IMR-90 (cell line): ENCODE data around the gene UBE2M. TPM values are rescaled to one million over a fixed set of nuclear protein-coding genes. Genes with fewer than 3 reads are reported as not detected.

Source experiments
- ATAC-seq: fragments of 200-7000 bp; cut with Tn5 transposase; 2 replicates; pipeline ENCODE4 v1.9.1; 2020; ENCODE audit warnings: low read depth, mild to moderate bottlenecking, moderate library complexity
- BruUV-seq: library from RNA; stranded (reverse); fragments of 400-500 nt; replicated peaks from 2 replicates; lab custom pipeline; 2021; lab: Mats Ljungman, UMichigan
- CTCF ChIA-PET: fragments of 300-600 bp; formaldehyde crosslinking; extraction: SDS; loops from one replicate; lab custom pipeline; 2021; ENCODE audit warnings: antibody characterized with exemption; lab: Yijun Ruan, JAX
- POLR2A ChIA-PET: fragments of 300-600 bp; sonication (Branson Sonifier 250); formaldehyde crosslinking; loops from one replicate; lab custom pipeline; 2022; ENCODE audit warnings: antibody characterized with exemption; ENCODE audit not compliant: unreplicated experiment; lab: Charles Lee
- DNase-seq: peaks from one replicate; pipeline ENCODE4 v3.0.0; 2013
- H2AFZ ChIP-seq: replicated peaks from 2 replicates; pipeline ENCODE3; 2013; ENCODE audit warnings: low read length, mild to moderate bottlenecking; ENCODE audit not compliant: poor library complexity
- H2AK5ac ChIP-seq: 2 replicates; pipeline ENCODE4 v1.6.1; 2013; ENCODE audit warnings: low read depth, low read length, inconsistent platforms
- H2AK9ac ChIP-seq: replicated peaks from 2 replicates; pipeline ENCODE3; 2013; ENCODE audit warnings: mild to moderate bottlenecking, low read depth, low read length, moderate library complexity; ENCODE audit not compliant: poor library complexity
- H2BK120ac ChIP-seq: 2 replicates; pipeline ENCODE4 v1.6.1; 2013; ENCODE audit warnings: low read depth, low read length, inconsistent platforms
- H2BK15ac ChIP-seq: 3 replicates; pipeline ENCODE4 v1.6.1; 2013; ENCODE audit warnings: low read depth, low read length, inconsistent platforms
- H2BK20ac ChIP-seq: 2 replicates; pipeline ENCODE4 v1.6.1; 2013; ENCODE audit warnings: low read depth, mild to moderate bottlenecking, inconsistent platforms, low read length, moderate library complexity
- H2BK5ac ChIP-seq: 2 replicates; pipeline ENCODE4 v1.6.1; 2013; ENCODE audit warnings: mild to moderate bottlenecking, low read depth, low read length, inconsistent platforms; ENCODE audit not compliant: poor library complexity, severe bottlenecking
- H3K14ac ChIP-seq: replicated peaks from 2 replicates; pipeline ENCODE4 v1.6.1; 2013; ENCODE audit warnings: low read depth, low read length, inconsistent platforms
- H3K18ac ChIP-seq: 2 replicates; pipeline ENCODE4 v1.6.1; 2013; ENCODE audit warnings: low read depth, low read length, control low read depth
- H3K23ac ChIP-seq: 2 replicates; pipeline ENCODE4 v1.6.1; 2013; ENCODE audit warnings: low read depth, low read length, inconsistent platforms
- H3K27ac ChIP-seq: 2 replicates; pipeline ENCODE4 v1.5.1; 2013; ENCODE audit warnings: mild to moderate bottlenecking, control low read depth, low read length; ENCODE audit not compliant: insufficient read depth
- H3K27me3 ChIP-seq: 2 replicates; pipeline ENCODE4 v1.6.1; 2013; ENCODE audit warnings: low read length; ENCODE audit not compliant: control insufficient read depth, insufficient read depth
- H3K36me3 ChIP-seq: 2 replicates; pipeline ENCODE4 v1.6.1; 2013; ENCODE audit warnings: low read length, mixed read lengths; ENCODE audit not compliant: control insufficient read depth, insufficient read depth
- H3K4ac ChIP-seq: 2 replicates; pipeline ENCODE4 v1.6.1; 2013; ENCODE audit warnings: low read depth, low read length, inconsistent platforms
- H3K4me1 ChIP-seq: 2 replicates; pipeline ENCODE4 v1.6.1; 2013; ENCODE audit warnings: low read length, mixed read lengths; ENCODE audit not compliant: control insufficient read depth, insufficient read depth
- H3K4me2 ChIP-seq: 2 replicates; pipeline ENCODE4 v1.6.1; 2013; ENCODE audit warnings: low read depth, mild to moderate bottlenecking, control low read depth, low read length, moderate library complexity
- H3K4me3 ChIP-seq: 2 replicates; pipeline ENCODE4 v1.5.1; 2013; ENCODE audit warnings: low read depth, mild to moderate bottlenecking, control low read depth, low read length, moderate library complexity; ENCODE audit not compliant: insufficient read depth
- H3K56ac ChIP-seq: 2 replicates; pipeline ENCODE4 v1.6.1; 2013; ENCODE audit warnings: low read length, inconsistent platforms; ENCODE audit not compliant: insufficient read depth; ENCODE audit errors: extremely low read depth
- H3K79me1 ChIP-seq, 2 experiments: 2 replicates each; pipeline ENCODE4 v1.6.1; 2013; ENCODE audit warnings: low read length in 2 of 2, inconsistent platforms in 1 of 2, low read depth in 1 of 2
- H3K9ac ChIP-seq: 2 replicates; pipeline ENCODE4 v1.6.1; 2013; ENCODE audit warnings: low read depth, low read length, control low read depth
- H3K9me1 ChIP-seq: 2 replicates; pipeline ENCODE4 v1.6.1; 2013; ENCODE audit warnings: low read length, inconsistent platforms; ENCODE audit not compliant: insufficient read depth
- H3K9me3 ChIP-seq: 2 replicates; pipeline ENCODE4 v1.6.1; 2013; ENCODE audit warnings: low read length; ENCODE audit not compliant: control insufficient read depth, insufficient read depth
- H4K20me1 ChIP-seq: 2 replicates; pipeline ENCODE4 v1.6.1; 2013; ENCODE audit warnings: low read length, inconsistent platforms; ENCODE audit not compliant: insufficient read depth
- H4K5ac ChIP-seq: 2 replicates; pipeline ENCODE4 v1.6.1; 2013; ENCODE audit warnings: mild to moderate bottlenecking, low read depth, low read length, control low read depth
- H4K8ac ChIP-seq, 2 experiments: 2 replicates each; pipeline ENCODE4 v1.6.1; 2013; ENCODE audit warnings: low read depth in 2 of 2, low read length in 2 of 2, control low read depth in 1 of 2, inconsistent platforms in 1 of 2
- H4K91ac ChIP-seq: 2 replicates; pipeline ENCODE4 v1.6.1; 2013; ENCODE audit warnings: low read depth, low read length, inconsistent platforms; ENCODE audit not compliant: insufficient read depth
- BHLHE40 ChIP-seq: fragments of 150-350 bp; IDR thresholded peaks from 2 replicates; pipeline ENCODE4 v1.6.1; 2016; ENCODE audit warnings: mild to moderate bottlenecking, low read depth, low read length
- CEBPB ChIP-seq: IDR thresholded peaks from 2 replicates; pipeline ENCODE4 v1.6.1; 2012; ENCODE audit warnings: low read depth, low read length, improper control_type of control experiment
- CHD1 ChIP-seq: IDR thresholded peaks from 2 replicates; pipeline ENCODE4 v1.6.1; 2012; ENCODE audit warnings: low read depth, low read length, improper control_type of control experiment
- CTCF ChIP-seq: conservative IDR thresholded peaks from 2 replicates; pipeline ENCODE4 v1.5.1; 2012; ENCODE audit warnings: mild to moderate bottlenecking, low read depth, low read length, improper control_type of control experiment
- ELK1 ChIP-seq: fragments of 150-350 bp; IDR thresholded peaks from 2 replicates; pipeline ENCODE4 v1.6.1; 2016; ENCODE audit warnings: low read depth, mild to moderate bottlenecking, low read length, moderate library complexity, borderline replicate concordance
- FOS ChIP-seq: fragments of 150-350 bp; IDR thresholded peaks from 2 replicates; pipeline ENCODE4 v1.6.1; 2016; ENCODE audit warnings: low read depth, low read length
- MAFK ChIP-seq: IDR thresholded peaks from 2 replicates; pipeline ENCODE4 v1.6.1; 2012; ENCODE audit warnings: low read depth, low read length, improper control_type of control experiment
- MXI1 ChIP-seq: IDR thresholded peaks from 2 replicates; pipeline ENCODE4 v1.6.1; 2012; ENCODE audit warnings: low read depth, mild to moderate bottlenecking, low read length, moderate library complexity, borderline replicate concordance
- NFE2L2 ChIP-seq: fragments of 150-350 bp; IDR thresholded peaks from 2 replicates; pipeline ENCODE4 v1.6.1; 2016; ENCODE audit warnings: low read depth, mild to moderate bottlenecking, low read length
- POLR2A ChIP-seq: IDR thresholded peaks from 2 replicates; pipeline ENCODE4 v1.6.1; 2012; ENCODE audit warnings: mild to moderate bottlenecking, low read depth, low read length
- RCOR1 ChIP-seq: IDR thresholded peaks from 2 replicates; pipeline ENCODE4 v1.6.1; 2012; ENCODE audit warnings: mild to moderate bottlenecking, low read length, improper control_type of control experiment; ENCODE audit not compliant: insufficient replicate concordance
- RFX5 ChIP-seq: IDR thresholded peaks from 2 replicates; pipeline ENCODE4 v1.8.0; 2012; ENCODE audit warnings: low read depth, mild to moderate bottlenecking, low read length, moderate library complexity
- SMC3 ChIP-seq: fragments of 150-350 bp; IDR thresholded peaks from 2 replicates; pipeline ENCODE4 v1.6.1; 2016; ENCODE audit warnings: low read depth, mild to moderate bottlenecking, antibody characterized with exemption, low read length, moderate library complexity
- USF2 ChIP-seq: fragments of 150-350 bp; IDR thresholded peaks from 2 replicates; pipeline ENCODE4 v1.6.1; 2017; ENCODE audit warnings: mild to moderate bottlenecking, antibody characterized with exemption, low read length, low read depth
- WGBS, 2 experiments: methylation state at CpG; one replicate each; pipeline versions ENCODE4 v1.1.5 to v1.1.7; 2013; ENCODE audit warnings: missing lambda C conversion rate in 2 of 2; ENCODE audit not compliant: insufficient read length in 1 of 2; ENCODE audit errors: extremely low coverage in 2 of 2; 5-methylcytosine and 5-hydroxymethylcytosine counted together
- dilution Hi-C: fragments of 300-500 bp; cut with HindIII; formaldehyde crosslinking; loops from one replicate; pipeline ENCODE4 v1.14.3; 2018; ENCODE audit warnings: low sequenced_read_pairs; ENCODE audit not compliant: unreplicated experiment
- in situ Hi-C: fragments of 300-500 bp; cut with MboI; formaldehyde crosslinking; loops from 3 replicates; pipeline ENCODE4 v1.14.3; 2019; ENCODE audit warnings: low sequenced_read_pairs, inconsistent platforms, mixed read lengths
- intact Hi-C: fragments of 100-400 bp; cut with micrococcal nuclease; formaldehyde crosslinking; loops from 2 replicates; pipeline ENCODE4 v1.10.0; 2022
- polyA plus RNA-seq, 3 experiments: library from polyadenylated mRNA; depleted of rRNA; stranded (reverse); fragments of >200 nt; gene quantifications; 2 replicates each; pipeline ENCODE4 v1.2.3, GENCODE V29; 2012; ENCODE audit warnings: low replicate concordance in 1 of 3
- total RNA-seq: library from RNA; depleted of rRNA; stranded (reverse); fragments of >200 nt; gene quantifications from 2 replicates; pipeline ENCODE4 v1.2.3, GENCODE V29; 2012

Gene UBE2M
- total and polyA plus RNA-seq, 2 of the 4 experiments (the other 2 are of a cell fraction) = 55.9 to 66.6 TPM

- H3K4me3 ChIP-seq = peak overlapping the region; percentile 77
- POLR2A ChIA-PET = interaction anchor here (0.6 kb wide), 1 partner anchor 154 kb away, joined by 3 read pairs; no protein-coding TSS in a partner anchor
- TF ChIP-seq CTCF = no peak
- no peak for TF ChIP-seq RCOR1
- no peak for TF ChIP-seq BHLHE40
- no peak for TF ChIP-seq POLR2A
- no peak for TF ChIP-seq USF2
- TF ChIP-seq MAFK = no peak
- TF ChIP-seq FOS = no peak
- TF ChIP-seq CEBPB = no peak
- TF ChIP-seq MXI1 = no peak
- no peak for TF ChIP-seq CHD1
- no peak for TF ChIP-seq NFE2L2
- TF ChIP-seq SMC3 = no peak
- TF ChIP-seq RFX5 = no peak
- no peak for TF ChIP-seq ELK1
- no peak overlapping the region for H4K5ac ChIP-seq
- in situ Hi-C loops = no loop called here
- peaks cover 13% of the 10 kb centered on the region for H3K4me1 ChIP-seq
- H2AK5ac ChIP-seq = no peak overlapping the region
- peaks cover 51% of the 10 kb centered on the region for H3K36me3 ChIP-seq
- 0% methylated on average over 1 of the region's 1 CpG; no CpG with 5 or more reads in 1 of the 2 experiments for WGBS, 2 experiments
- no peaks in the 10 kb centered on the region for H3K27me3 ChIP-seq
- no peak for DNase-seq
- BruUV-seq = no TSS peak
- peak overlapping the region; percentile 12 for H2BK5ac ChIP-seq
- no peaks in the 10 kb centered on the region for H3K9me3 ChIP-seq
- no peak overlapping the region for H4K8ac ChIP-seq
- no peak overlapping the region for H3K56ac ChIP-seq
- H3K23ac ChIP-seq = peak overlapping the region; percentile 90
- H2BK120ac ChIP-seq = no peak overlapping the region
- peak overlapping the region; percentile 78 for H3K14ac ChIP-seq
- no peak for ATAC-seq
- H3K9ac ChIP-seq = peak overlapping the region; percentile 98
- H3K27ac ChIP-seq = peak overlapping the region; percentile 88
- peak overlapping the region; percentile 98 for H3K4me2 ChIP-seq
- H4K91ac ChIP-seq = no peak overlapping the region
- dilution Hi-C loops = no loop called here
- H3K9me1 ChIP-seq = peaks cover 13% of the 10 kb centered on the region
- H3K4ac ChIP-seq = no peak overlapping the region
- H3K79me1 ChIP-seq = peaks cover 7 to 62% of the 10 kb centered on the region in 2 experiments; a peak in 3 of 4 replicates
- no peak overlapping the region for H2BK15ac ChIP-seq
- no peak overlapping the region for H2AFZ ChIP-seq
- peak overlapping the region; percentile 94 for H2AK9ac ChIP-seq
- CTCF ChIA-PET = no interaction called here
- H3K18ac ChIP-seq = no peak overlapping the region
- intact Hi-C loops = no loop called here
- peaks cover 73% of the 10 kb centered on the region for H4K20me1 ChIP-seq
- H2BK20ac ChIP-seq = no peak overlapping the region
These were observed 12.3 kb downstream of the UBE2M start for GRCh38 chr19:58546019-58546530.
